ENCODE data around the gene PIP5K1C. TPM values are rescaled to one million over a fixed set of nuclear protein-coding genes. Genes with fewer than 3 reads are reported as not detected.

PIP5K1C gene
- total and polyA plus RNA-seq, 10 of the 15 experiments (the other 5 are each of a cell fraction or from before 2014, with no cell fraction given): 0.39 to 19.6 (median 5.3) TPM

GRCh38 chr19:3626473-3627350, 73.6 kb downstream of the PIP5K1C start, which contains the start of gene CACTIN (continued):
- TF ChIP-seq GABPA (IDR thresholded peaks at IDR 0.05; ENCODE audit: low read depth): no peak
- no peak for TF ChIP-seq KAT2A (conservative IDR thresholded peaks at IDR 0.05; ENCODE audit: control insufficient read depth, low read depth, low read length)
- no peak for TF ChIP-seq RAD21 (IDR thresholded peaks at IDR 0.05; ENCODE audit: insufficient read depth, low read depth, low read length)
- TF ChIP-seq IRF3 (IDR thresholded peaks at IDR 0.05): peak; percentile 9
- TF ChIP-seq KLF5 (IDR thresholded peaks at IDR 0.05; ENCODE audit: partially characterized antibody): peak; percentile 93
- peak; percentile 39; the same call in 1 of the 2 replicates for TF ChIP-seq SREBF1 (IDR thresholded peaks at IDR 0.05; ENCODE audit: low read length)
- TF ChIP-seq MYB (IDR thresholded peaks at IDR 0.05; ENCODE audit: borderline replicate concordance, low read depth, low read length): peak; percentile 100
- no peak for TF ChIP-seq CUX1 (IDR thresholded peaks at IDR 0.05; ENCODE audit: insufficient replicate concordance, low read depth, low read length)
- no peak for TF ChIP-seq ZZZ3 (IDR thresholded peaks at IDR 0.05; ENCODE audit: control insufficient read depth, insufficient read length, low read depth)
- peak; percentile 32; the same call in 1 of the 2 replicates for TF ChIP-seq GATAD2B (conservative IDR thresholded peaks at IDR 0.05; ENCODE audit: low read depth)
- no peak; the same call in 1 of the 2 replicates for TF ChIP-seq RFX5 (IDR thresholded peaks at IDR 0.05; ENCODE audit: low read depth, low read length)
- TF ChIP-seq CHD4 (IDR thresholded peaks at IDR 0.05): no peak
- peak; percentile 53 for TF ChIP-seq E2F8 (IDR thresholded peaks at IDR 0.05; ENCODE audit: low read depth, partially characterized antibody)
- TF ChIP-seq IRF4 (IDR thresholded peaks at IDR 0.05; ENCODE audit: low read depth, low read length): no peak
- no peak for TF ChIP-seq BMI1 (IDR thresholded peaks at IDR 0.05; ENCODE audit: borderline replicate concordance)
- peak; percentile 82 for TF ChIP-seq E4F1 (IDR thresholded peaks at IDR 0.05; ENCODE audit: borderline replicate concordance, partially characterized antibody)
- peak; percentile 68 for TF ChIP-seq RELA (IDR thresholded peaks at IDR 0.05; ENCODE audit: borderline replicate concordance, partially characterized antibody)
